B cell (primary cell): Measurements from ENCODE around the gene MOBP. TPM values are rescaled to one million over a fixed set of nuclear protein-coding genes. Genes with fewer than 3 reads are reported as not detected.

Experiments
- ATAC-seq: fragments of 200-7000 bp; cut with Tn5 transposase; one replicate; pipeline ENCODE4 v1.10.0; 2021; ENCODE audit warnings: low read depth, mild to moderate bottlenecking, moderate number of reproducible peaks, moderate library complexity
- CTCF ChIA-PET: fragments of 350-600 bp; sonication (Branson Sonifier 250); formaldehyde crosslinking; loops from one replicate; lab custom pipeline; 2021; ENCODE audit warnings: antibody characterized with exemption, inconsistent platforms; lab: Charles Lee
- POLR2A ChIA-PET: fragments of 350-600 bp; sonication (Branson Sonifier 250); formaldehyde crosslinking; loops from one replicate; lab custom pipeline; 2021; ENCODE audit warnings: antibody characterized with exemption; lab: Charles Lee
- DNase-seq: peaks from one replicate; pipeline ENCODE4 v3.0.0; 2013
- H2AFZ ChIP-seq: 2 replicates; pipeline ENCODE4 v1.6.1; 2012; ENCODE audit warnings: mild to moderate bottlenecking, low read depth, low read length; ENCODE audit not compliant: insufficient read depth, poor library complexity, severe bottlenecking
- H3K27ac ChIP-seq, 2 donors: 1 replicate in 1 of 2; 2 replicates in 1 of 2; pipeline ENCODE4 v1.5.1; 2012 to 2013; ENCODE audit warnings: low read length in 2 of 2, mild to moderate bottlenecking in 2 of 2, moderate library complexity in 1 of 2
- H3K27me3 ChIP-seq, 4 experiments: fragments of 200-600 bp in 1 of 4; sonication (generic) in 1 of 4; replicated peaks in 1 of 4; 1 replicate in 2 of 4; 2 replicates in 2 of 4; pipeline versions ENCODE4 v1.6.1 to v1.7.0; 2013 to 2016; ENCODE audit warnings: low read length in 3 of 4, mild to moderate bottlenecking in 2 of 4, mixed read lengths in 1 of 4, moderate library complexity in 1 of 4; ENCODE audit not compliant: insufficient read depth in 4 of 4, control insufficient read depth in 3 of 4; ENCODE audit errors: control extremely low read depth in 1 of 4
- H3K36me3 ChIP-seq, 2 experiments: replicated peaks in 1 of 2; 1 replicate in 1 of 2; 2 replicates in 1 of 2; pipeline versions ENCODE4 v1.6.1 to v1.7.1; 2013; ENCODE audit warnings: low read length in 1 of 2; ENCODE audit not compliant: insufficient read depth in 2 of 2, control insufficient read depth in 1 of 2; ENCODE audit errors: control extremely low read depth in 1 of 2, extremely low read depth in 1 of 2
- H3K4me1 ChIP-seq, 2 donors: fragments of 200-600 bp in 1 of 2; sonication (generic) in 1 of 2; 1 replicate in 1 of 2; 2 replicates in 1 of 2; pipeline versions ENCODE4 v1.5.1 to v1.6.1; 2013 to 2017; ENCODE audit warnings: low read length in 2 of 2; ENCODE audit not compliant: control insufficient read depth in 2 of 2, insufficient read depth in 2 of 2
- H3K4me2 ChIP-seq: replicated peaks from 2 replicates; pipeline ENCODE3; 2012; ENCODE audit warnings: mild to moderate bottlenecking, low read depth, low read length; ENCODE audit not compliant: poor library complexity, severe bottlenecking
- H3K4me3 ChIP-seq, 5 experiments: fragments of 200-600 bp in 1 of 5; sonication (generic) in 1 of 5; 1 replicate in 3 of 5; 2 replicates in 2 of 5; pipeline versions ENCODE4 v1.5.1 to v1.7.0; 2011 to 2016; ENCODE audit warnings: low read length in 4 of 5, mild to moderate bottlenecking in 4 of 5, low read depth in 2 of 5, control low read depth in 1 of 5, moderate library complexity in 1 of 5; ENCODE audit not compliant: insufficient read depth in 1 of 5; ENCODE audit errors: control extremely low read depth in 1 of 5, extremely low read depth in 1 of 5
- H3K79me2 ChIP-seq: fragments of 200-600 bp; sonication (generic); one replicate; pipeline ENCODE4 v1.6.0; 2016; ENCODE audit warnings: low read length; ENCODE audit not compliant: control insufficient read depth, insufficient read depth
- H3K9ac ChIP-seq: fragments of 200-600 bp; sonication (generic); 2 replicates; pipeline ENCODE4 v1.6.1; 2017; ENCODE audit warnings: mild to moderate bottlenecking, low read length, moderate library complexity
- H3K9me3 ChIP-seq, 3 donors: one replicate each; pipeline versions ENCODE4 v1.6.1 to v1.7.1; 2013; ENCODE audit warnings: low read length in 2 of 3; ENCODE audit not compliant: control insufficient read depth in 2 of 3, insufficient read depth in 1 of 3; ENCODE audit errors: control extremely low read depth in 1 of 3
- H4K20me1 ChIP-seq: 2 replicates; pipeline ENCODE4 v1.6.0; 2012; ENCODE audit warnings: mild to moderate bottlenecking, low read length; ENCODE audit not compliant: insufficient read depth, control insufficient read depth, poor library complexity, severe bottlenecking
- H3K27ac Mint-ChIP-seq: one replicate; pipeline ENCODE4 v1.8.0; 2021; ENCODE audit warnings: mixed read lengths
- H3K27me3 Mint-ChIP-seq: one replicate; pipeline ENCODE4 v1.8.0; 2021; ENCODE audit warnings: mixed read lengths
- H3K4me1 Mint-ChIP-seq: one replicate; pipeline ENCODE4 v1.8.0; 2021; ENCODE audit warnings: mixed read lengths
- H3K4me3 Mint-ChIP-seq: one replicate; pipeline ENCODE4 v1.8.0; 2021; ENCODE audit warnings: mixed read lengths
- H3K9me3 Mint-ChIP-seq: one replicate; pipeline ENCODE4 v1.8.0; 2022; ENCODE audit warnings: mixed read lengths; ENCODE audit not compliant: insufficient read depth
- CTCF ChIP-seq: fragments of 200-600 bp; IDR thresholded peaks from one replicate; pipeline ENCODE4 v1.8.0; 2022; ENCODE audit warnings: antibody characterized with exemption, mild to moderate bottlenecking
- EZH2 ChIP-seq: IDR thresholded peaks from 2 replicates; pipeline ENCODE4 v1.6.1; 2012; ENCODE audit warnings: borderline replicate concordance, low read depth, mild to moderate bottlenecking, moderate library complexity, low read length; ENCODE audit not compliant: insufficient read depth, poor library complexity, severe bottlenecking
- WGBS: methylation state at CpG from one replicate; pipeline ENCODE4 v1.1.5; 2013; ENCODE audit warnings: missing lambda C conversion rate; ENCODE audit not compliant: insufficient coverage; 5-methylcytosine and 5-hydroxymethylcytosine counted together
- intact Hi-C: fragments of 100-400 bp; cut with micrococcal nuclease; formaldehyde crosslinking; loops from one replicate; pipeline ENCODE4 v1.10.0; 2022
- polyA plus RNA-seq: library from polyadenylated mRNA; depleted of rRNA; stranded (reverse); fragments of >200 nt; gene quantifications from 2 replicates; pipeline ENCODE4 v1.2.3, GENCODE V29; 2012
- total RNA-seq, 2 donors: library from RNA; stranded (reverse); fragments of 120-200 nt in 1 of 2; gene quantifications; 1 replicate in 1 of 2; 2 replicates in 1 of 2; pipeline versions ENCODE4 v1.2.3 to v1.2.4, GENCODE V29; 2013 to 2022

The MOBP gene
- total and polyA plus RNA-seq, 2 donors (not counting 1 experiment from before 2014, with no cell fraction given), result 0.04 TPM; not detected in 1

GRCh38 chr3:39533226-39533625 is 65.7 kb downstream of the MOBP start:
- H3K4me3 ChIP-seq, result no peak overlapping the region

More at GRCh38 chr3:39533226-39533625, 65.7 kb downstream of the MOBP start:
- Histone ChIP-seq H3K4me2 (no peak overlapping the region), H4K20me1 (no peaks in the 10 kb centered on the region), H3K9ac (no peak overlapping the region), H3K36me3 (no peaks in the 10 kb centered on the region), H3K27me3 (peaks cover 0 to 3% (median 0%) of the 10 kb centered on the region in 4 experiments), H3K9me3 (no peaks in the 10 kb centered on the region), H3K4me1 (no peaks in the 10 kb centered on the region), H2AFZ (no peak overlapping the region), H3K27ac (no peak overlapping the region), H3K79me2 (no peaks in the 10 kb centered on the region)
- TF ChIP-seq CTCF (no peak), EZH2 (no peak)
- intact Hi-C loops, result no loop called here
- Mint-ChIP-seq H3K27ac (no peak overlapping the region), H3K27me3 (peaks cover 34% of the 10 kb centered on the region), H3K4me3 (no peak overlapping the region), H3K9me3 (no peaks in the 10 kb centered on the region), H3K4me1 (no peaks in the 10 kb centered on the region)
- ATAC-seq (no peak), DNase-seq (no peak)
- no CpG with 5 or more reads among the region's 2 CpGs for WGBS
- CTCF ChIA-PET, result no interaction called here
- POLR2A ChIA-PET, result no interaction called here
